GM18499 (cell line): Measurements from ENCODE around the gene ELMO1.
A peak's percentile ranks its signal among the peaks of the same experiment; 100 is the strongest.

Experiments
- ATAC-seq: cut with Tn5 transposase; IDR thresholded peaks from one replicate; pipeline ENCODE4 v1.9.1; 2021; ENCODE audit warnings: moderate number of reproducible peaks; ENCODE audit not compliant: insufficient read depth, unreplicated experiment

Gene ELMO1

GRCh38 chr7:37448636-37449361 lies at the start of gene ELMO1:
Gene ELMO1 (minus strand): TSS chr7:37448864. CDS start chr7:37342690, 106,174 bp downstream.
- peak; percentile 81 for ATAC-seq

GRCh38 chr7:37497576-37497975 lies 48.9 kb upstream of the ELMO1 start:
- ATAC-seq: no peak

- no peak for ATAC-seq
Measured at GRCh38 chr7:37495574-37496184, 47.0 kb upstream of the ELMO1 start.

- ATAC-seq: no peak
Measured at GRCh38 chr7:37494926-37495325, 46.3 kb upstream of the ELMO1 start.

GRCh38 chr7:37493810-37494209 lies 45.1 kb upstream of the ELMO1 start:
- ATAC-seq: no peak

GRCh38 chr7:37493123-37493522 lies 44.5 kb upstream of the ELMO1 start:
- no peak for ATAC-seq

GRCh38 chr7:37491919-37492694 lies 43.4 kb upstream of the ELMO1 start:
- no peak for ATAC-seq

- no peak for ATAC-seq
Measured at GRCh38 chr7:37489703-37490102, 41.0 kb upstream of the ELMO1 start.

- no peak for ATAC-seq
Measured at GRCh38 chr7:37488163-37488764, 39.6 kb upstream of the ELMO1 start.

GRCh38 chr7:37484426-37485073 lies 35.9 kb upstream of the ELMO1 start:
- ATAC-seq: no peak

GRCh38 chr7:37483627-37484026 lies 35.0 kb upstream of the ELMO1 start:
- no peak for ATAC-seq

- no peak for ATAC-seq
Measured at GRCh38 chr7:37482953-37483352, 34.3 kb upstream of the ELMO1 start.

GRCh38 chr7:37482505-37482904 lies 33.8 kb upstream of the ELMO1 start:
- no peak for ATAC-seq

- no peak for ATAC-seq
Measured at GRCh38 chr7:37481722-37482288, 33.1 kb upstream of the ELMO1 start.

- ATAC-seq: no peak
Measured at GRCh38 chr7:37481154-37481553, 32.5 kb upstream of the ELMO1 start.

GRCh38 chr7:37480041-37481031 lies 31.7 kb upstream of the ELMO1 start:
- no peak for ATAC-seq

GRCh38 chr7:37476881-37477450 lies 28.3 kb upstream of the ELMO1 start:
- ATAC-seq: no peak

- ATAC-seq: no peak
Measured at GRCh38 chr7:37476428-37476827, 27.8 kb upstream of the ELMO1 start.

GRCh38 chr7:37475646-37476045 lies 27.0 kb upstream of the ELMO1 start:
- ATAC-seq: no peak
